H9 (cell line): ENCODE results near the gene OSBPL8. TPM values are rescaled to one million over a fixed set of nuclear protein-coding genes. Genes with fewer than 3 reads are reported as not detected.
A peak's percentile ranks its signal among the peaks of the same experiment; 100 is the strongest.

Experiments
- DNase-seq: peaks from one replicate; pipeline ENCODE4 v3.0.0-alpha.2; 2017
- H2AFZ ChIP-seq: one replicate; pipeline ENCODE4 v1.6.1; 2013; ENCODE audit warnings: mild to moderate bottlenecking, low read length, control low read depth, moderate library complexity
- H2AK5ac ChIP-seq: 2 replicates; pipeline ENCODE4 v1.6.1; 2013; ENCODE audit warnings: low read length, control low read depth, mixed read lengths; ENCODE audit not compliant: insufficient read length
- H2BK120ac ChIP-seq: one replicate; pipeline ENCODE4 v1.6.1; 2013; ENCODE audit warnings: low read depth, mild to moderate bottlenecking, low read length, control low read depth, inconsistent platforms; ENCODE audit not compliant: poor library complexity, severe bottlenecking
- H2BK12ac ChIP-seq: 2 replicates; pipeline ENCODE4 v1.6.1; 2013; ENCODE audit warnings: low read length, control low read depth, mixed read lengths, low read depth; ENCODE audit not compliant: insufficient read length
- H2BK15ac ChIP-seq: 2 replicates; pipeline ENCODE4 v1.6.1; 2013; ENCODE audit warnings: low read depth, low read length, control low read depth
- H2BK20ac ChIP-seq: one replicate; pipeline ENCODE4 v1.6.1; 2013; ENCODE audit warnings: low read depth, mild to moderate bottlenecking, low read length, control low read depth, inconsistent platforms; ENCODE audit not compliant: poor library complexity, severe bottlenecking
- H2BK5ac ChIP-seq: 2 replicates; pipeline ENCODE4 v1.6.1; 2013; ENCODE audit warnings: low read length, control low read depth, mixed read lengths; ENCODE audit not compliant: insufficient read length
- H3K14ac ChIP-seq: 2 replicates; pipeline ENCODE4 v1.6.1; 2013; ENCODE audit warnings: low read length, control low read depth; ENCODE audit not compliant: insufficient read depth
- H3K18ac ChIP-seq: 2 replicates; pipeline ENCODE4 v1.6.1; 2013; ENCODE audit warnings: low read depth, mild to moderate bottlenecking, mixed read lengths, low read length, control low read depth; ENCODE audit not compliant: insufficient read length
- H3K23ac ChIP-seq: 2 replicates; pipeline ENCODE4 v1.6.1; 2013; ENCODE audit warnings: low read length, control low read depth, mixed read lengths, low read depth; ENCODE audit not compliant: insufficient read length
- H3K23me2 ChIP-seq: 2 replicates; pipeline ENCODE4 v1.6.1; 2013; ENCODE audit warnings: low read depth, mild to moderate bottlenecking, mixed read lengths, low read length, control low read depth; ENCODE audit not compliant: insufficient read length, poor library complexity, severe bottlenecking
- H3K27ac ChIP-seq: 2 replicates; pipeline ENCODE4 v1.5.1; 2013; ENCODE audit warnings: low read length, control low read depth, mixed read lengths, low read depth; ENCODE audit not compliant: insufficient read length
- H3K27me3 ChIP-seq: 2 replicates; pipeline ENCODE4 v1.6.1; 2013; ENCODE audit warnings: low read length, control low read depth, inconsistent platforms; ENCODE audit not compliant: insufficient read depth
- H3K4ac ChIP-seq: 2 replicates; pipeline ENCODE4 v1.6.1; 2013; ENCODE audit warnings: low read depth, mild to moderate bottlenecking, control low read depth, inconsistent platforms, low read length, moderate library complexity
- H3K4me1 ChIP-seq: 2 replicates; pipeline ENCODE4 v1.6.1; 2013; ENCODE audit warnings: low read length, control low read depth, inconsistent platforms; ENCODE audit not compliant: insufficient read depth
- H3K4me2 ChIP-seq: 2 replicates; pipeline ENCODE4 v1.6.1; 2013; ENCODE audit warnings: low read length, control low read depth, mixed read lengths; ENCODE audit not compliant: insufficient read length, insufficient read depth
- H3K56ac ChIP-seq: 2 replicates; pipeline ENCODE4 v1.6.1; 2013; ENCODE audit warnings: low read depth, mild to moderate bottlenecking, mixed read lengths, low read length, control low read depth; ENCODE audit not compliant: insufficient read length
- H3K79me1 ChIP-seq: 2 replicates; pipeline ENCODE4 v1.6.1; 2013; ENCODE audit warnings: low read depth, mild to moderate bottlenecking, moderate library complexity, low read length, control low read depth, inconsistent platforms; ENCODE audit not compliant: insufficient read depth, poor library complexity, severe bottlenecking
- H3K79me2 ChIP-seq: 2 replicates; pipeline ENCODE4 v1.6.1; 2013; ENCODE audit warnings: low read length, control low read depth, inconsistent platforms; ENCODE audit not compliant: insufficient read depth
- H3K9ac ChIP-seq: 2 replicates; pipeline ENCODE4 v1.6.1; 2013; ENCODE audit warnings: low read length, control low read depth, mixed read lengths; ENCODE audit not compliant: insufficient read length; ENCODE audit errors: extremely low read depth
- H3K9me3 ChIP-seq: one replicate; pipeline ENCODE4 v1.6.1; 2013; ENCODE audit warnings: low read depth, low read length, inconsistent platforms; ENCODE audit not compliant: control insufficient read depth
- H3T11ph ChIP-seq: one replicate; pipeline ENCODE4 v1.6.1; 2013; ENCODE audit warnings: mild to moderate bottlenecking, low read length, control low read depth, inconsistent platforms
- H4K20me1 ChIP-seq: one replicate; pipeline ENCODE4 v1.6.1; 2013; ENCODE audit not compliant: control insufficient read depth, insufficient read length, insufficient read depth
- H4K5ac ChIP-seq: 2 replicates; pipeline ENCODE4 v1.6.1; 2013; ENCODE audit warnings: low read depth, mild to moderate bottlenecking, mixed read lengths, low read length, control low read depth; ENCODE audit not compliant: insufficient read length
- H4K8ac ChIP-seq: replicated peaks from 2 replicates; pipeline ENCODE4 v1.6.1; 2013; ENCODE audit warnings: low read length, control low read depth, mixed read lengths, low read depth; ENCODE audit not compliant: insufficient read length
- H4K91ac ChIP-seq: 2 replicates; pipeline ENCODE4 v1.6.1; 2013; ENCODE audit warnings: low read depth, mild to moderate bottlenecking, moderate library complexity, mixed read lengths, low read length, control low read depth; ENCODE audit not compliant: insufficient read length
- H3K27ac Mint-ChIP-seq, 3 experiments: 2 replicates in 2 of 3; 3 replicates in 1 of 3; pipeline ENCODE4 v1.8.0; 2020 to 2021; ENCODE audit warnings: mixed read lengths in 3 of 3, mild to moderate bottlenecking in 1 of 3, moderate library complexity in 1 of 3
- H3K27me3 Mint-ChIP-seq: 2 replicates; pipeline ENCODE4 v1.8.0; 2021; ENCODE audit warnings: low read depth, mild to moderate bottlenecking, moderate library complexity, mixed read lengths
- H3K36me3 Mint-ChIP-seq, 3 experiments: 2 replicates in 2 of 3; 3 replicates in 1 of 3; pipeline ENCODE4 v1.8.0; 2020 to 2021; ENCODE audit warnings: low read depth in 3 of 3, mixed read lengths in 3 of 3; ENCODE audit not compliant: insufficient read depth in 1 of 3
- H3K4me1 Mint-ChIP-seq, 2 experiments: 2 replicates each; pipeline ENCODE4 v1.8.0; 2020; ENCODE audit warnings: mixed read lengths in 2 of 2
- H3K4me3 Mint-ChIP-seq, 2 experiments: 2 replicates in 1 of 2; 3 replicates in 1 of 2; pipeline ENCODE4 v1.8.0; 2020 to 2021; ENCODE audit warnings: mild to moderate bottlenecking in 2 of 2, mixed read lengths in 2 of 2, moderate library complexity in 1 of 2
- H3K9me3 Mint-ChIP-seq, 2 experiments: 2 replicates in 1 of 2; 3 replicates in 1 of 2; pipeline ENCODE4 v1.8.0; 2020; ENCODE audit warnings: mild to moderate bottlenecking in 2 of 2, mixed read lengths in 2 of 2, moderate library complexity in 1 of 2
- CTCF ChIP-seq: fragments of 200-600 bp; sonication (generic); conservative IDR thresholded peaks from 3 replicates; pipeline ENCODE4 v1.8.0; 2021; ENCODE audit warnings: antibody characterized with exemption, mild to moderate bottlenecking
- WGBS: extraction: QIAGEN DNeasy Blood & Tissue Kit; methylation state at CpG from one replicate; pipeline ENCODE4 v1.1.7; 2013; ENCODE audit warnings: missing lambda C conversion rate, low lambda C conversion rate, mixed read lengths; ENCODE audit not compliant: insufficient read length; ENCODE audit errors: extremely low coverage; 5-methylcytosine and 5-hydroxymethylcytosine counted together
- total RNA-seq: library from RNA; stranded (reverse); gene quantifications from 2 replicates; pipeline ENCODE4 v1.2.1, GENCODE V29; 2021

The OSBPL8 gene
- total RNA-seq, 1 experiment from 2014 or later = 61.2 TPM

- no peak overlapping the region for H2BK20ac ChIP-seq
- no peak overlapping the region for H3K18ac ChIP-seq
- Mint-ChIP-seq H3K27ac (peak overlapping the region; percentile 2 to 65 (median 11); a peak in 5 of 7 replicates), H3K27me3 (no peaks in the 10 kb centered on the region), H3K4me3 (no peak overlapping the region), H3K9me3 (peaks cover 48 to 72% of the 10 kb centered on the region in 2 experiments), H3K4me1 (peaks cover 10 to 16% of the 10 kb centered on the region in 2 experiments), H3K36me3 (peaks cover 66 to 75% (median 74%) of the 10 kb centered on the region in 3 experiments)
- H4K91ac ChIP-seq = no peak overlapping the region
- H4K20me1 ChIP-seq = no peaks in the 10 kb centered on the region
- no peak overlapping the region for H3T11ph ChIP-seq
- H3K79me2 ChIP-seq = peaks cover 3% of the 10 kb centered on the region; the same call in 1 of the 2 replicates
- no peak overlapping the region for H2AK5ac ChIP-seq
- no peak overlapping the region for H3K4ac ChIP-seq
- no peak overlapping the region for H3K14ac ChIP-seq
- peak overlapping the region; percentile 5 for H3K27ac ChIP-seq
- WGBS = no CpG with 5 or more reads among the region's 2 CpGs
- H2BK5ac ChIP-seq = no peak overlapping the region
- H3K4me2 ChIP-seq = no peak overlapping the region
- no peak overlapping the region for H3K23ac ChIP-seq
- no peak overlapping the region for H2AFZ ChIP-seq
- no peak overlapping the region for H4K5ac ChIP-seq
- H2BK120ac ChIP-seq = no peak overlapping the region
- peak; percentile 69 for DNase-seq
- H3K56ac ChIP-seq = no peak overlapping the region
- H2BK12ac ChIP-seq = no peak overlapping the region
- no peak for TF ChIP-seq CTCF
- peaks cover 11% of the 10 kb centered on the region for H3K9me3 ChIP-seq
- H3K27me3 ChIP-seq = no peaks in the 10 kb centered on the region
- no peak overlapping the region for H4K8ac ChIP-seq
- no peak overlapping the region for H3K9ac ChIP-seq
- no peak overlapping the region for H2BK15ac ChIP-seq
- H3K79me1 ChIP-seq = peaks cover 3% of the 10 kb centered on the region
- H3K23me2 ChIP-seq = no peaks in the 10 kb centered on the region
- H3K4me1 ChIP-seq = no peaks in the 10 kb centered on the region; the same call in 1 of the 2 replicates
Observed at GRCh38 chr12:76518699-76519098, 40.9 kb downstream of the OSBPL8 start.
